GM21723 (cell line): Measurements from ENCODE around the gene COL15A1.
"Not testable (repeated sequence)": the region's sequence is repeated elsewhere in the genome, so short reads cannot be mapped to it uniquely, and the experiment has no call there.

ENCODE experiments used
- ATAC-seq: cut with Tn5 transposase; IDR thresholded peaks from one replicate; pipeline ENCODE4 v1.9.1; 2021; ENCODE audit warnings: mild to moderate bottlenecking, moderate library complexity; ENCODE audit not compliant: unreplicated experiment

The COL15A1 gene

DNA sequence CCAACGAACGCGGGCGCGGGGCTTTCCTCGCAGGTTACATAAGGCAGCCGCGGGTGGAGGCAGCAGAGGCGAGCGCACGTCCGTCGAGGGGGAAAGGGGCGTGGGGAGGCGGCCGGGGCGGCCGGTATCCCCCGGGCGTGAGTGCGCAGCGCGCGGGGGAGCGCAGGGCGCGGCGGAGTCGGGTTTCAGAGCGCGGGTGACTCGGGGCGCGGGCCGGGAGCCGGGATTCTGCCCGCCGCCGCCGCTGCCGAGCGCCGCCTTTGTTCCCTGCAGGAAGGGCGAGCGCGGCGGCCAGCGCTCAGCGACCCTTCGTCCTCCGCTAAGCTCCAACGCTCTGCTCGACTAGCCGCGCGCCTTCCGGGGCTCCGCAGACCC is at the start of gene COL15A1:
COL15A1 (plus strand) TSS at position 226 of the 375 bp plus-strand sequence. CDS start 155 bp downstream, outside the sequence.
- no peak for ATAC-seq

DNA sequence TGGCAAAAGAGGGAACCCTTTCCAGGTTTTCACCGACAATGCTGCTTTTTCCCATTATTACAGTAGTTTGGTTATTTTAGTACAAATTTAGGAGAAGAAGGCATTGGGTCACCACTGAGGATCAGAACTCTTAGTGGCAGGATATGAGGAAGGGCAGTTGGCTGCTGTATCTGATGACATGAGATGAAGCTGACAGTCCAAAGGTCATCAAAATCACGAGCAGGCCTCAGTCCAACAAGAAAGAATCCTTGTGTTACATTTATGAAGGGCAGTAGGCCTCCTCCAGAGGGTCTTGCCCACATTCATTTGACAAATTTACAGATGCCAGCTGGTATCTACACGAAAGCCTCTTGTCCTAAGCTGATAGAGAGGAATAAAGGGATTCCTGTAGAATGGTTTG is 49.5 kb upstream of the COL15A1 start:
- ATAC-seq: no peak

DNA sequence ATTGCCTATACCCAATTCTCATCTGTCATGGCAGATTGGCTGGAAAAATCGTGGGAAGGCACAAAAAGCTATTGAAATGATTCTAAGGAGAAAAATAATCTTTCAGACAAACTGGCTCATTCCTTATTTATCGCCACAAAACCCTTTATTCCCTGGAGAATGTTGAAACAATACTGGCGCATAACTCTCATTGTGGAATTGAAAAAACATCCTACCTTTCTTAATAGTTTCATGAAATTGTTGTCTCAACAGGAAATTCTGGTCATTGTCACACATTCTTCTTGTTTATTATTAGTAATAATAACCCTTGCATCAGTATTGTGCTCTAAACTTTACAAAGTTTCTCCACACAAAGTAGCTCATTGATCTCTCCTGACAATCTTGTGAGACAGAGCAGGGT is 48.9 kb upstream of the COL15A1 start:
- ATAC-seq: no peak

DNA sequence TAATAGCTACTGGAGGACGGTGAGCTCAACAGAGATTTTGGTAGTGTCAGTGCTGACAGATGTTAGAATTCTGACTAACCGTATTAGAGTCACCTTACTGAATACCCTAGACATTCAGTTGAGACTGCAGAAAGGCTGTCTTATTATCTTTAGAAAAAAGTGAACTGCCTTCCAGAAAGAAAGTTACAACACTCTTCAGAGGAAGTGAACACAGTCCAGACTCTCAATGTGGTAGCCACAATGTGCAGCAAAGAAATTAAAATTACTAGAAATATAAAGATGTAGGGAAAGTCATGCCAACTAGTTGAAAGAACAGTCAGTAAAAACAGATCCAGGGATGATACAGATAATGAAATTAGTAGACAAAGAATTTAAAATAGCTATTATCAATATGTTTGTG is 47.1 kb upstream of the COL15A1 start:
- ATAC-seq: no peak

DNA sequence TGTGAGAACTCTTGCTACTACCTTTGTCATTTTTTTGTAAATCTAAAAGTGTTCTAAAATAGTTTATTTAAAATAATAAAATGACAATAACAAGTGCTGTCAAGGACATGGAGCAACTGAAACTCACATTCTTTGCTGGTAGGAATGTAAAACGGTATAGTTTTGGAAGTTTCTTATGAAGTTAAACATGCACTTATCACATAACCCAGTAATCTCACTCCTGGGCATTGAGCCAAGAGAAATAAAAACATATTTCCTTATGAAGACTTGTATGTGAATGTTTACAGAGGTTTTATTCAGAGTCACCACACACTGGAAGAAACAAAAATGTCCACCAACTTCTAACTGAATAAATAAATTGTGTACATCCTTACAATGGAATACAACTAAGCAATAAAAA is 46.0 kb upstream of the COL15A1 start:
- ATAC-seq: no peak

DNA sequence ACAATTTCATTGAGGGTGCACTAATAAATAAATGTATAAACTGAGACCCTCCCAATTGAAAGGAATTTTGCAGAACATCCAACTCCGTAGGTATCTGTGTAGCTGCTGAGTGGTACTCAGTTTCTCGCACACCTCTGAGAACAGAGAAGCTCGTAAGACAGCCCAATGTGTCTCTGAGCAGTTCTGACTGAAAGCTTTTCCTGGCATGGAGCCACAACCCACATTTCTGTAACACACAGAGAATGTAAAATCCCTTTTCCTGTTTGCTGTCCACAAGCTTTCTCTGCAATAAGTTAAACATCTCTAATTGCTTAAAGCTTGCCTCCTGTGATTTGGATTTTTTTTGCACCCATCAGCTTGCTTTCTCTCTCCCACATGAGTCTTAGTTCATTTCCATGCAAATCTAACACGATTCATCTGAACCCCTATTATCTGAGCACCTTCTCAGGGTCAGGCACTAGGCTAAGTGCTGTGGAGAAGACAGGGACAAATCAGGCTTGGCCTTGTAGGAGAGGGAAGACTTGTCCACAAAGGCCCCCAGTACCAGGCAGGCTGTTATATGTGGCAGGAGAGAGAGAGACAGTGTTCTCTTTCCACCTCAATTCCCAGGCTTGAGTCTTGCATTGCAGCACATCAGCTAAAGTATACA is 44.2 kb upstream of the COL15A1 start:
- no peak for ATAC-seq

DNA sequence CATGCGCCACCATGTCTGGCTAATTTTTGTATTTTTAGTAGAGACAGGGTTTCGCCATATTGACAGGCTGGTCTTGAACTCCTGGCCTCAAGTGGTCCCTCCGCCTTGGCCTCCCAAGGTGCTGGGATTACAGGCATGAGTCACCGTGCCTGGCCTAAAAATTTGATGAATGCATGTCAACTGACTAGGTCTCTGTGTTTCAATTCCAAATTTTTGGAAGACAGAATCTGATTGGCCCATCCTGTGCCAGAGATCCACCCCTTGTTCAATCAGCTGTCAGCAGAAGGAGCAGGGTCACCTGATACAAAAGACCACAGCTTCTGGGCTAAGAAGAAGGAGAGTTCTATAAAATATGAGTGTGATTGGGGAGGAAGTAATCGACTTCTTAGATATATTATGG is 43.5 kb upstream of the COL15A1 start:
- ATAC-seq: no peak

DNA sequence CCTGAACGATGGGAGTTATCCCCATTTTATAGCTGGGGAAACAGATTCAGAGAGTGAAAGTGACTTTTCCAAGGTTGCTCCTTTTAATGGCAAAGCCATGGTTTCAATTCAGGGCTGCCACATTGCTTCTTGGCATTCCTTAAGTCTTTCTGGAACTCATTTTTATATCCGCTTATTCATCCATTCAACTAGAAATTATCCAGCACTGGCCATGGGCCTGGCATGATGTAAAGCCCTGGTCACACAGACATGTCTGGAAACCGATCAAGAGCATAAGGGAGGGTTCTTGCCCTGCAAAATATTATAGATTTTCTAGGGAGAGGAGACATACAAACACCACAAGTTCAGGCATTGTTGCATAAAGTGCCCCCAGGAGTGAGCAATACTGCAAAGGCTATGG is 43.0 kb upstream of the COL15A1 start:
- ATAC-seq: no peak

DNA sequence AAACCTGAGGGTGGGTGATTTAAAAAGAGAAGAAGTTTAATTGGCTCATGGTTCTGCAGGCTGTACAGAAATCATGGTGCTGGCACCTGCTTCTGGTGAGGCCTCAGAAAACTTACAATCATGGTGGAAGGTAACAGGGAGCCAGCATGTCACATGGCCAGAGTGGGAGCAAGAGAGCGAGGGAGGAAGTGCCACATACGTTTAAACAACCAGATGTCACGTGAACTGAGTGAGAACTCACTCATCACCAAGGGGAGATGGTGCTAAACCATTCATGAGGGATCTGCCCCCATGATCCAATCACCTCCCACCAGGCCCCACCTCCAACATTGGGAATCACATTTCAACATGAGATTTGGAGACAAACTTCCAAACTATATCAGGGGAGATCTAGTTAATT is 41.9 kb upstream of the COL15A1 start:
- not testable (repeated sequence) for ATAC-seq

DNA sequence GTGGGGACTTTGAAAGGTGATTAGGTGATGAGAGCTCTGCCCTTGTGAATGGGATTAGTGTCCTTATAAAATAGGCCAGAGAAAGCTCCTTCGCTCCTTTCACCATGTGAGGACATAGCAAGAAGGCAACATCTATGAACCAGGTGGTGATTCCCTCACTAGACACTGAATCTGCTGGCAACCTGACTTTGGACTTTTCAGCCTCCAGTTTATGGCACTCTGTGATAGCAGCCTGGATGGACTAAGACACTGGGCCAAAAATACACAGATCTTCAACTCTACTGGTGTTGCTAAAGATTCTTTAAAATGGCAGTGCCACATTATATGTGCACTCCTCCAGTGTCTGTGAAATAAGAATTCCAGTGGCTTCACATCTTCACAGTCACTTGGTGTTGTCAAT is 41.2 kb upstream of the COL15A1 start:
- ATAC-seq: no peak

DNA sequence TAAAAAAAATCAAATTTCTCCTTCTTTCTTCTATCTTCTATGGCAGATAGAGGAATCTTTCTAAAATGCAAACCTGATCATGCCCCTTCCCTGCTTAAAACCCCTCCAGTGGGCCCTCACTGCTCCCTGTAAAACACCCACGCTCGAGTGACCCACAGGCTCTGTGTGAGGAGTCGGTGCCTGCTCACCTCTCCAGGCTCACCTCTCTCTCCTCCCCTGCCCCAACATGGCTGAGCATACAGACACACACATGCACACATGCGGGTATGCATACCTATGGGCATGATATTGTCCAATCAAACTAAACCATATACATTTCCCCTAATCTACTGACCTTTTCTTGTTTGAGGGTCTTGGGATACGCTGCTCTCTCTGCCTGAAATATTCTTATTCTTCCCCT is 40.8 kb upstream of the COL15A1 start:
- ATAC-seq: no peak

DNA sequence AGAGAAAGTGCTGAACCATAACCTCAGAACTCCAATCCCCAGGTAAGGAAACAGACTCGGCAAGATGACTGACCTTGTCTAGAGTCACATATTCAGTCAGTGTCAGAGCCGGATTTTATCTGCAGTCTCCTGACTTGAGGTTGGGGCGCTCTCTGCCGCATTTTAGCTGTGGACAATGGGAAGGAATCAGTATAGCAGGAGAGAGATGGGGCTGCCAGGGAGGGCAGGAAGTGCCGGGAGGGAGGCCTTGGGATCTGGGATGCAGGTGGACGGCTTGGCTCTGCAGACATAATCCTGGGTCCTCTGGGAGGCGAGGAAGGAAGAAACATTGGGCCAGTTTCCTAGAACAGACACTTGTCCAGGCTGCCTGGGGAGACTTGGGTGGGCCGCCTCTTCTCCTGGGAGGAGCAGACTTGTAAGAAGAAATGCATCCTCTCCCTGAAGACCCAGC is 39.7 kb upstream of the COL15A1 start:
- no peak for ATAC-seq

DNA sequence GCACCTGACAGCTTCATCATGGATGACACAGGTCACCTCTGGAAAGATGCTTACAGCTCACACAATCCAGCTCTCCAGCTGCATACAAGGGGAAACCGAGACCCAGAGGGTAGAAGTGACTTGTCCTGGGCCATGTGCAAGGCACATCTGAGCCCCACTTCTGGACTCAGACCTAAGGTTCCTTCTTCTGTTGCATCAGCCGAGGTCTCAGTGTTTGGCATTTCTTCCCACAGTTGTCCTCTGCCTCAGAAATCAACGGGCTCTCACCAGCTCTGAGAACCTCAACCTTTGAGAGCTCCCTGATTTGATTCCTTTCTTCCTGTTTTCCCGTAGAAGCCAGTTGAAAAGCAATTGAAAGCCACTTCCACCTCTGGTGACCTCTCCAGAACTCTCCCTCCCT is 38.7 kb upstream of the COL15A1 start:
- no peak for ATAC-seq

DNA sequence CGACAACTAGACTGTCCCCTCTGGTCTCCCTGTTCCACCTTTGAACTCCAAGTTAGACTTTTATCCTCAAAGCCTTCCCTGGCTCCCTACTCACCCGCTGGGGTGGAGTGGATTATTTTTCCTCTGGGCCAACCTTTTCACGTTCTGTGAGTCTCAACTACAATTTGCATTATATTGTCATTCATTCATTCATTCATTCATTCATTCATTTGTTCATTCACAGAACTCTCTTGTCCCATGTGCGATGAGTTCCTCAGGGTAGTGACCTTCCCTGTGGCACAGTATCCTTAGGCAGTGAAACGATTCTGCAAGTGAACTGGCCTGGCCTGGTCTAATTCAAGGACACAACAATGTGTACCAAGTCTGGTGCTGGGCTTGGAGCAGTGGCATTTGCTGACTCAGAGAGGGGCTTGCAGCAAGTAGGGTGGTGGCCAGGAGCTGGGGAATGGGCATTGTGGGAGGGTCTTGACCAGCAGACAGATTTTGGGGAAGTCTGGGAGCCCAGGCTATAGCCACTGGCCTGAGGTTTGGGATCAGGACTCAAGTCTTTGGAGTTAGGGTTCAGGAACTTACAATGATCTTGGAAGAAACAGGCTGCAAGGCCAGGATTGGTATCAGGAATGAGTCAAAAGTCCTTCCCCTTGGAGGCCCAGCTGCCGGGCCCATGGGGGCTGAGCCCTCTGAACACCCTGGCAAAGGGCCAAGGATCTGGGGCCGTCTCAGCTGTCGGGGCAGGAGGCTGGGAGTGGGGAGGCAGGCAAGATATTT is 37.2 kb upstream of the COL15A1 start:
- ATAC-seq: no peak

DNA sequence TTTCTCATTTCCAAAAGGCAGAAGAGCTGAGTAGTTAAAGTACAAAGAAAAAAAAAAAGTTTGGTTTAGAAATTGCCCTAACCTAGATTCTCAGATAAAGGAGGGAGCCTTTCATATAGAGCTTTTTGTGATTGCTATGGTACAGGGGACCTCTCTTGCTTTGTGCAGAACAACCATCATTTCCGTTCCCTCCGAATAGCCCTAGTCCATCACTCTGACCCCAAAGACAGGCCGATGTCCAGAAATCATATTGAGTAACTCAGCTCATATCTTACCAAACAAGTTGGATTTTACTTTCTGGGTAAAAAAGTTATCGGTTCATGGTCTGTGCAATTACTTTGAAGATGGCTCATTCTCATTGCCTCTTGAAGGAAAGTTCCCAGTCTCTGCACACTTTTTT is 36.7 kb upstream of the COL15A1 start:
- ATAC-seq: no peak

DNA sequence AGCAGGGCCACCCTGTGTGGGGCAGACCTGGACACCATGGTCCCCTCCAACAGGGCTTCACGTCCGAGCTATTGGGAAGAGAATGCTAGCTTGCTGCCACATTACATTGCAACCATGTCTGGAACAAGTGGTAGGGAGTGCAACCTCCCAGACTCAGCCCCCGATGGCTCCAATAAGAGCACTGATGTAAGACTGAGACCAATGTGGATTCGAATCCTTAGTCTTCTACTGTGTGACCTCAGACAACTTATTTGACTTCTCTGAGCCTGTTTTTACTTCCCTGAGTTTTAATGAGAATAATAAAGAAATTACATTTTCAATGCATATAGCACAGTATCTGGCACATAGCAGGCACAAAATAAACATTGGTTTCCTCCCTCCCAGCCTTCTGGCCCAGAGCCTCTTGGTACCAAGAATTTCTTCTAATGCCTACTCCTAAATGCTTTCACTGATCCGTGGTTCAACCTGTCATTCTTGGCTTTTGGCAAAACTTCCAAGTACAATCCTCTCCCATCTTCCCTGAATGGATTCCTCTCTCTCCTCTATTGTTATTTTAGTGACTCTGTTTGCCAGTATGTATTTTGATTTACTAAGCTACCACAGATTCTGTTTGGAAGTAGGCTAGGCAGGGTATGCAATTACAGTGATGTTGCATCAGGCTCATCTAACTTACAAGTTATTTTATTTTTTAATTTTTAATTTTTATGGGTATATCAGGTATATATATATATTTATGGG is 34.6 kb upstream of the COL15A1 start:
- ATAC-seq: no peak

DNA sequence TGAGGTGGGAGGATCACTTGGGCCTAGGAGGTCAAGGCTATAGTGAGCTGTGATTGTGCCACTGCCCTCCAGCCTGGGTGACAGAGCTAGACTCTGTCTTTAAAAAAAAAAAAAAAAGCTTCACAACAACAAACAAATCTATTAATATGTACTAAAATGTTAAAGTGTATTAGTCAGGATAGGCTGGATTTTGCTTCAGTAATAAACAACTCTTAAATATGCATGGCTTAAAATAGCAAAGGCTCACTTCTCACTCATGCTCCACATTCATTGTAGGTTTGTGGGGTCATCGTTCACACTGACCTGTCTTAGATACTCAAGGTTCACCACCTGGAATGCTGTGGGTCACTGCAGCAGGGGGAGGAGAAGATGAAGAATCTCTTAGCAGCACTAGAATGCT is 33.8 kb upstream of the COL15A1 start:
- no peak for ATAC-seq

DNA sequence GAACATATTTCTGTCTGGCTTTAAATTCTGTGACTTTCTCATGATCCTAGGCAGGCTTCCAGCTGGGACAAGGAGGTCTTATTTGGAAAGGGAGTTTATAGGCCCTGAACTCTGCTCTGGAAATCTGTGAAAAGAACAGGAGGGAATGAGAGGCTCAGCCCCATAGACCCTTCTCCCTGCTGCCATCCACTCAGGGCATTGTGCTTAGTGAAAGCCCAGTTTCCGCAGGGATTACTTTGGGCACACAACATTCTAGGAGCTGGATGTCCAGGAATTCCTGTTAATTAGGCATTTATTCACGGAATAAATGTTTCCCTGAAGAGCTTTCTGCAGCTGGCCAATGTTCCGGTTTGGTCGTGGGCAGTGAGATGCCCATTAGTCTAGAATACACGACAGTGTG is 32.7 kb upstream of the COL15A1 start:
- ATAC-seq: no peak

DNA sequence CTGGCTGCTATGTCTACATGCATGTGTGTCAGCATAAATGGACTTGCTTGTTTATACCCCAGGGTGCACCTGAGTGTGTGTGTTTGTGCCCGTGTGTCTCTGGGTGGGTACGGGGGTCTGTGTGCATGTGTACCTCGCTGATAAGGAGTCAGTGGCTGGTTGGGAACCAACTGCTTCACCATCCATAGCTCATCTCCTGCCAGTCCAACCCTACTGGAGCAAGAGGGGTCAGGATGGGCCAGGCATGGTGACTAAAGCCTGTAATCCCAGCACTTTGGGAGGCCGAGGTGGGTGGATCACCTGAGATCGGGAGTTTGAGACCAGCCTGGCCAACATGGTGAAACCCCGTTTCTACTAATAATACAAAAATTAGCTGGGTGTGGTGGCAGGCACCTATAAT is 32.0 kb upstream of the COL15A1 start:
- ATAC-seq: not testable (repeated sequence)

DNA sequence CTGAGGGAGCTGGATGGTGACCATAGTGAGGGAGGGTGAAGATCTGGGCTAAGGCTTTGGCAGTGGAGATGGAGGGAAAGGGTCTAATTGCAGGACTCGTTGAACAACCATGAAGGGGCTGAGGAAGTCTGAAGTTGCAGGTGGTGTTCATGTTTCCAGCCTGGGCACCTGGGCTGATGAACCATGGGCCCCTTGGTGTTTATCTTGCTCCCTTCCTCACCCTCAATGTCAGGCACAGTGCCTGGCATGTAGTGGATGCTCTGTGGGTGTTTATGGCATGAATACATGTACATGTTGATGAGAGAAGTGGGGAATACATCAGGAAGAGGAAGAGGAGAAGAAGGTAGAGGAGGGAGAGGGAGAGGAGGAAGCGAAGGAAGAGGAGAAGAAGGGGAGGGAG is 31.3 kb upstream of the COL15A1 start:
- no peak for ATAC-seq

DNA sequence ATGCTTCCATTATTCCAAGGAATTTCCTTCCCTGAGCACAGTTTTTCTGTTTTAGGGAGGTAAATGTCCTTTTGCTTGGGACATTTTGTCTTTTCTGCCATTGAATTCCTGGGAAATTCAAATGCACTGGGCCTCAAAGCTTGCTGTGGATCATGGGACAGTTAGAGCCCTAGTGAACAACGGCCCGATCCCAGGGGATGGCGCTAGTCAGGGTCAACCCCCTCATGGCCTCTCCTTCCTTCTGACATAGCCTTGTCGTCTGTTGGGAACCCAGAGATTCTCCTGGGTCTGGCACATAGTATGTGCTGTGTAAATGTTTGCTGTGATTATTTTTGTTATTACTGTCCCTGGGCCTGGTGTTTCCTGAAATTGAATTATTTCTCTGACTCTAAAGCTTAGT is 30.7 kb upstream of the COL15A1 start:
- no peak for ATAC-seq

DNA sequence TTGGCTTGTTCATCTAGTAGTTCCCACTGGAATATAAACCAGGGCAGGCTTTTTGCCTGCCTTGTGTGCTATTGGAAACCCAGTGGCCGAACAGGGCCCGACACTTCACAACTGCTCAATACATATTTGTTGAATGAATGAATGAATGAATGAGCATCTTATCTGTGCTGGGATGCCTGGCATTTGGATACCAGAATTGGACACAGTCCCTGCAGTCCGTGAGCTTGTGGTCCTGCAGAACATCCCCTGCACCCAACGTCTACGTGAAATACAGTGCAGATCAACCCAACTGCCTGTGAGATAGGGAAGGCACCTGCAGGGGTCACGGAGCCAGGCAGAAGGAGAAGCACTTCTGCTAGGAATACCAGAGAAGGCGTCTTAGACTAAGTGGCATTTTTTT is 30.0 kb upstream of the COL15A1 start:
- ATAC-seq: no peak
